HG02763 (cell line): ENCODE results near the gene TMOD3.

Experiments
- ATAC-seq: cut with Tn5 transposase; IDR thresholded peaks from one replicate; pipeline ENCODE4 v1.9.1; 2021; ENCODE audit warnings: mild to moderate bottlenecking, moderate library complexity; ENCODE audit not compliant: unreplicated experiment

TMOD3 gene

GRCh38 chr15:51825698-51826097 is 3.8 kb upstream of the TMOD3 start:
- no peak for ATAC-seq

DNA sequence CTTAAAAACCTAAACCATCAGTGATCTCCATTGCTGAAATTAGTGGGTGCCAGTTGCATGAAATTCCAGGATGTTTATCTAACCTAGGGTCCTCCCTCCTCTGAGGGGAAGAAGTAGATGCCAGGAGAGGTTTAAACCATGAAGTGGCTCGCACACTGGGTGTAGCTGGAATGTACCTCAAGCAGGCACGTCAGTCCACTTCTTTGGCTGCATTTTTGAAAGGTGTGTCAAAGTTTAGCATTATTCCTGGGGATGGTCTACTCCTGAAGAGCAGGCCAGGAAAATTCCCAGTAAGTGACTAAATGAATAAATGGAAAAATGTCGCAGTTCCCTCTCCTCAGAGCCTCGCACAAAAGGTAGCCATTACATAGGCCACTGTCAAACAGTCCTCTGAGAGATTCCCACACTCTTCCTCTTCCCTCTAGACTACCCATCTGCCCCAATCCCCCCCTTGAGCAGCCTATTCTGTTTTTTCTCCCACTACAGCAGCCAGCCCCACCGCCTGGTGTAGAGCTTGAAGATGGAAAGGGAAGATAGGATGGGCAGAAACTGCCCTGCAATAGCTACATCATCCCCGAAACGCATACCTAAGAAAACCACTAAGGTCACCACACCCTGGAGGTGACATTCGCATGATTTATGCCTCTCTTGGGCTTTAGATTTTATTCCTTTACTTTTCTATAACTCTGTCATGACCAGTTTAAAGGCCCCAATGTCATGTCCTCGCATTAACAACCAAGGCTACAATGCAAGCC is 655 bp upstream of the TMOD3 start:
- no peak for ATAC-seq

DNA sequence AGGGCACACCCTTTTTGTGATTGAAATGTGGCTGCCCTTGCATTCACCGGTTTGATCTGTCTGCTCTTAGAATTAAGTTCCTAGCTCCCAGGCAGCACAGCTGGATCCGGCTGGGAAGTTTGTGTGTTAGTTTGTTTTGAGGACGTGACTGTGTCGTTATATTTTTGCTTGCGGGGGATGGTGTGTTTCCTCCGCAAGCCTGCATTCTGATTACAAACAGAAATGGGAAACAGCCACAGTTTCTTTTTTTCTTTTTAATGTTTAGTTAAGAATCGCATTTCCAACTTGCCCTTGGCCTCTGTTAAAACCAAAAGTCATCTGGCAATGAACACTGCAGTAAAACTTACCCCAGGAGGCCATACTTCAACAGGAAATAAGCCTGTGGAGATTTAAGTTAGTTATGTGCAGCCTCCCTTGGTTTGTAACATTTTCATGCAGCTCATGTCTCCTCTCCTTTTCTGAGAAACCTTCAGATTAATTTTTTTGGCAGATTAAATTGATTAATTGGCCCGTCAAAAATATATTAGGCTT is 888 bp downstream of the TMOD3 start:
- no peak for ATAC-seq

GRCh38 chr15:51833772-51834171 is 4.3 kb downstream of the TMOD3 start:
- no peak for ATAC-seq

DNA sequence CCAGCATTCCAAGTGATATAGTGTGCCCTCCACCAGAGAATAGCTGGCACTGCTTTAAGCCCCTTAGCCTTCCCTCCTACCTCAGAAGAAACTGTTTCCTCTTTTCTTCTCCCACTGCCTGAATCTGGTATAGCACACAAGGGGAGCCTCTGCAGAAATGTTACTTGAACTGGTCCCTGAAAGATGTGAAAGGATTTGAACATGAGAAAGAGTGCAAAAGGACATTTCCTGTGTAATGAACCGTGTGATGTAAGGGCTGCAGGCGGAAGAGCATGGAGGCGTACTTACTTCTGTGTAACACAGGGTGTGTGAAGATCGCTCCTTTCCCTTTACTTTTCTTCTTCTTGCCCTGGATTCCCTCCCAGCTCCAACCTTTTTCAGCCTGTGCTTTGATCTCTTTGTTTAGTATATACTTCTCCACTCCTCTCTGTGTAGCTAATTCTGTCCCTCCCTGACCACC is 8.4 kb downstream of the TMOD3 start:
- ATAC-seq = no peak

DNA sequence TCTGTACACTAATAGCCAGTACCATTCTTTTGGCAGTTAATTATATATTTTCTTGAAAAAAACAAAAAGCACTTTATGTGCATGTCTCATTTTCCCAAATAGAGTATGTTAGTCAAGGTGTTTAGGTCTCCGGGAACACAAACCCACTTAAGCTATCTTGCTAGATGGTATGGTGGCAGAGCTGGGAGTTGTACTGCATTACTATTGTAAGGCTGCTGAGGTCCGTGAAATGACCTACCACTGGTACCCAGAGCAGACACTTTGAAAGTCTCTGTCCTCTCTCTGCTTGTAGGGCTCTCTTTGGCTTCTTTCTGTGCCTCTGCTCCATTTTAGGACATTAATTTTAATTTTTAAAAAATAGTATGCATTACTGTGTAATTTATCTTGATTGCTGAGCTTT is 8.8 kb downstream of the TMOD3 start:
- no peak for ATAC-seq

- no peak for ATAC-seq
Measured at GRCh38 chr15:51840692-51841091, 11.2 kb downstream of the TMOD3 start.

DNA sequence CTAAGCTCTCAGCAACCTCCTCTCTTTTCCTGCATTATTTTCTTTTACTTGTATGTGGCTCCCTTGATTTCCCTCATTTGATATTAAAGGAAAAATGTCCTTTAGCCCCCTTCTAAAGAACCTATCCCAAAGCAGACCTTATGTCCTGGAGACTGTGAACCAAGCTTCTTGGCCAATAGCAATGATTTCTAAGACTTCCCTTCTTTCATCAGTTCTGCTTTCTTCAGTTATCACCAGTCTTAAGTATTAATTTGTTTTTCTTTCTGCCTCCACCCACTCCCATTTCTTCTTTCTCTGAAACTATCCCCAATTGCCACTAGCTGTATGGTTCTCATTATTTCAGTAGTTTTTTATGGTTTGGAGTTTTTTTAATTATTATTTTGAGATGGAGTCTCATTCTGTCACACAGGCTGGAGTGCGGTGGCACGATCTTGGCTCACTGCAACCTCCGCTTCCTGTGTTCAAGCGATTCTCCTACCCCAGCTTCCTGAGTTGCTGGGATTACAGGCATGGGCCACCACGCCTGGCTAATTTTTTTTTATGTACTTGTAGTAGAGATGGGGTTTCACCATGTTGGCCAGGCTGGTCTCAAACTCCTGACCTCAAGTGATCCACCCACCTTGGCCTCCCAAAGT is 12.1 kb downstream of the TMOD3 start:
- ATAC-seq = no peak

DNA sequence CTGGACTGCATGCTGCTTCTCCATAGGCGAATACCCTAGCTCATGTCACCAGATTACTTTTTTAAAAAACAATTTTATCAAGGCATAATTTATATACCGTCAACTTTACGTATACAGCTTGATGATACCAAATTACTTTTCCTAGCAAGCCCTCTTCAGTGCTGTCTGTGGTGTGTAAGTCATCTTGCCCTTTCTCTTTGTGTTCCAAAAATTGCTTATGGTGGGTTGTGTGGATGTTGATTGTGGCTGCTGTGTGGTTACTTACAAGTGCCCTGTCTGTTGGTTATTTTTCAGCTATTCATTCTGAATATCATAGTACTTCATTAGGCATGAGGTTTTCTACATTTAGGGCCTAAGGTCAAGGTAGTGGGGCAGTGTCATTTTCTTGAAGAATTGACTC is 12.8 kb downstream of the TMOD3 start:
- ATAC-seq = no peak

GRCh38 chr15:51842852-51843737 is 13.6 kb downstream of the TMOD3 start:
- no peak for ATAC-seq

DNA sequence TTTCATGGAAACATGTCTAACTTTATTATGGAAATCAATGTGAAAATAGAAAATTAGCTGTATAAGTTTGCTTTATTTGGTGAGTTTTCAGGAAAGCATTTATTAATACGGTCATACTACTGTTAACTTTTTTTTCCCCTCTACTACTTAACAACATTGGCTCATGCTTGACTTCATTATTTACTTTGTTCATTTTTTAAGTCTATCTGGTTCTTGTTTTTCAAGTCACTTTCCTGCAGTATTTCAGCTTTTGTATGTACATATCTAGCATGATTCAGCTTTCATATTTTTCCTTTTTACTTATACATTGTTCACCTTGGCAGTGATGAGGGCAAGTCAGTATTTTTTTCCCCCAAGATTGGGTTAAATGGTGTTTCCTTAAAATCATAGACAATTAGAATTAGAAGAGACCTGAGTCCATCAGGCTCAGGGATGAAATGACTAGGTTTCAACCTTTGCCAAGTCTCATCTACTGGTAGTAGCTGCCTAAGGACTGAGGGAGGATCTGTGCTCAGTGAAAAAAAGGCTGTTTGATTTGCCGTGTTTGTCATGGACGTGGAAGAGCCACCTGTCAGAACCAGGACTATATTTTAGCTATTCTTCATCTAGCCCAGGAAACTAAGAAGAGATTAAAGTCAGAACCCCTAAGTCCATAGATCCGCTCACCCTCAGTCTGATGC is 15.4 kb downstream of the TMOD3 start:
- no peak for ATAC-seq

GRCh38 chr15:51846066-51846462 is 16.6 kb downstream of the TMOD3 start:
- ATAC-seq = no peak

DNA sequence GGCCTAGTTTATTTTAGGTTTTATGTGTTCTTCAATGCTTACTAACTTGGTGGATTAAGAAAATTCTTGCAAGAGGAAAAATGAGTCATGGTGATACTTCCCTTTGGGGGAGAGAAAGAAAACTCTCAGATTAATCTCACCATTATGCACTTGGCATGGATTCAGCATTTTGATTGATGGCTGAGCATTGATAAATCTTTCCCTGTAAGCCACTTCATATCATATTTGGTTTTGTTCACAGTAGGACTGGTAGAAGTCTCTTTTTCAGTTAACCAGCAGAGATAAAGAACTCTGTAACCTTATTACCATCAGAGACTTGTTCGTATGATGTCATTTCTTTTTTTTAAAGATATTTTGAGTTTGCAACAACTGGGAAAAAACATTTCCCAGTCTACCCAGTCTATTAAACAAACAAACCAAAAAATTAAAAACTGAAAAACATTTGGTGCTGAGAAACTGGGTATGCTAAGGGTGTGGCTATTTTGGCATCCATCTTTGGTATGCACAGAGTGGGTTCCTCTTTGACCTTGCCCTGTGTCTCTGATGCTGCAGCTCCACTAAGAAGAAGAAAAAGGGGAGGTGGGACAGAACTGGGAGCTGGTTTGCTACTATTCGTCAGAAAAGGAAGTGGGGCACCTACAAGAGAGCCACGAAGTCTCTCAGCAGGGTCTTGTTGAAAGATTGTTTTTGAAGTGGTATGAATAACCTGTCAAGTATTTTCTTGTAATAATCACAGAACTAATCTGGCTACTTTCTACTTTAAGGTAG is 17.2 kb downstream of the TMOD3 start:
- no peak for ATAC-seq

GRCh38 chr15:51848811-51849210 is 19.4 kb downstream of the TMOD3 start:
- ATAC-seq = no peak

DNA sequence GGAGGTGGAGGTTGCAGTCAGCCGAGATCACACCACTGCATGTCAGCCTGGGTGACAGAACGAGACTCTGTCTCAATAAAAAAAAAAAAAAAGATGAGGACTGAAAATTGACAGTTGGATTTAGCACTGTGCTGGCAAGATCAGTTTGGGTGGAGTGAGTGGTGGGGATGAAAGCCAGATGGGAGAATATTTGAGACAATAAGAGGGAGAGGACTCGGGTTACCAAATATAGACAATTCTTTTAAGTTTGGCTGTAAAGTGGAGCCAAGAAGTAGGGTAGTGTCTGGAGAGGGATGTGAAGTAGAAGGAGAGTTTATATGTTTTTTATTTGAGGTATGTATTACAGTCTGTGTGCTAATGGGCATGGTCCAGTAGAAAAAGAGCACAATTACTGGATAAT is 20.4 kb downstream of the TMOD3 start:
- no peak for ATAC-seq

- ATAC-seq = no peak
Measured at GRCh38 chr15:51853998-51854397, 24.5 kb downstream of the TMOD3 start.

GRCh38 chr15:51855612-51856011 is 26.2 kb downstream of the TMOD3 start:
- no peak for ATAC-seq

DNA sequence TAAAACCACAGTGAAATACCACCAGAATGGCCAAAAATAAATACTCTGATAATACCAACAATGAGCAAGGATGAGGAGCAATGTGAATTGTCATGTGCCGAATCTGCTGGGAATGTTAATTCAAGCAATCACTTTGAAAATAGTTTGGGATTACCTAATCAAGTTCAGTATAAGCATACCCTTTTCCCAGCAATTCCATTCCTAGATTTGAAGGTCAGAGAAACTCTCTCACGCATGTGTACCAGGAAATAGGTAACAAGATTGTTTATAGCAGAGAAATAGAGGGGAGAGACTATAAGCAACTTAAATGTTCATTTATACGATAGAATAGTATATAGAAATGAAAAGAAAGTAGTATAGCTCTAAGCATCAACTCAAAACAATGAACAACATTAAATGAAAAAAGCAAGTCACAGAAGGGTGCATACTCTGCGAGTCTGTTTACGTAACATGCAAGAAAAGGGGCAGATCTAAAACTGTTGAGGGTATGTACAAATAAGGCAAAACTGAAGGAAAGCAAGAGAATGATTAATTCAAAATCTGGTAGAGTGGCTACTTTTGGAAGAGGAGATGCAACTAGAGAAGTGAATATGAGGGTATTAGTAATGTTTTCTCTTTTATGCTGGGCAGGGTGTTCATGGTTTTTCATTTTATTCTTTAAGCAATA is 27.4 kb downstream of the TMOD3 start:
- no peak for ATAC-seq

- ATAC-seq = no peak
Measured at GRCh38 chr15:51861557-51862359, 32.3 kb downstream of the TMOD3 start.
